ENCODE data around the gene CD81.
A peak's percentile ranks its signal among the peaks of the same experiment; 100 is the strongest.
"Not testable (repeated sequence)": the region's sequence is repeated elsewhere in the genome, so short reads cannot be mapped to it uniquely, and the experiment has no call there.

CD81 gene

GRCh38 chr11:2376751-2377451 is at the start of gene CD81:
Gene CD81 (plus strand): TSS chr11:2377310. CDS start chr11:2377550, 240 bp downstream.
- DNase-seq, result peak; percentile 44 to 59

GRCh38 chr11:2328021-2328420 is 49.1 kb upstream of the CD81 start:
- peak in 1 of 2 donors; percentile 14 for DNase-seq

GRCh38 chr11:2328656-2329354 is 48.3 kb upstream of the CD81 start:
- no peak for DNase-seq

- DNase-seq, result no peak
Observed at GRCh38 chr11:2329551-2329950, 47.6 kb upstream of the CD81 start.

- DNase-seq, result no peak
Observed at GRCh38 chr11:2330696-2331095, 46.4 kb upstream of the CD81 start.

- no peak for DNase-seq
Observed at GRCh38 chr11:2331404-2331803, 45.7 kb upstream of the CD81 start.

GRCh38 chr11:2332569-2332968 is 44.5 kb upstream of the CD81 start:
- DNase-seq, result not testable (repeated sequence)

GRCh38 chr11:2333486-2334205 is 43.5 kb upstream of the CD81 start:
- not testable (repeated sequence) for DNase-seq

GRCh38 chr11:2335286-2335685 is 41.8 kb upstream of the CD81 start:
- not testable (repeated sequence) for DNase-seq

GRCh38 chr11:2338760-2339159 is 38.4 kb upstream of the CD81 start:
- DNase-seq, result not testable (repeated sequence)

GRCh38 chr11:2342557-2342956 is 34.6 kb upstream of the CD81 start:
- no peak for DNase-seq

- DNase-seq, result no peak
Observed at GRCh38 chr11:2342981-2343380, 34.1 kb upstream of the CD81 start.

- DNase-seq, result no peak
Observed at GRCh38 chr11:2343502-2343901, 33.6 kb upstream of the CD81 start.

- DNase-seq, result no peak
Observed at GRCh38 chr11:2345050-2345449, 32.1 kb upstream of the CD81 start.

- DNase-seq, result no peak
Observed at GRCh38 chr11:2346014-2346413, 31.1 kb upstream of the CD81 start.

- no peak for DNase-seq
Observed at GRCh38 chr11:2346586-2347307, 30.4 kb upstream of the CD81 start.

- no peak for DNase-seq
Observed at GRCh38 chr11:2347308-2347830, 29.7 kb upstream of the CD81 start.

- no peak for DNase-seq
Observed at GRCh38 chr11:2348986-2349385, 28.1 kb upstream of the CD81 start.

GRCh38 chr11:2351701-2352100 is 25.4 kb upstream of the CD81 start:
- no peak for DNase-seq

- no peak for DNase-seq
Observed at GRCh38 chr11:2352420-2352819, 24.7 kb upstream of the CD81 start.

GRCh38 chr11:2355000-2355644 is 22.0 kb upstream of the CD81 start:
- no peak for DNase-seq

- DNase-seq, result no peak
Observed at GRCh38 chr11:2357246-2357645, 19.9 kb upstream of the CD81 start.
